PC-9 (cell line): Measurements from ENCODE around the gene MYO18A. TPM values are rescaled to one million over a fixed set of nuclear protein-coding genes. Genes with fewer than 3 reads are reported as not detected.

Experiments
- BruUV-seq: library from RNA; stranded (reverse); fragments of 400-500 nt; replicated peaks from 2 replicates; lab custom pipeline; 2021; lab: Mats Ljungman, UMichigan
- CTCF ChIA-PET: fragments of 300-600 bp; sonication (Branson Sonifier 250); formaldehyde crosslinking; loops from one replicate; lab custom pipeline; 2022; ENCODE audit warnings: antibody characterized with exemption; lab: Charles Lee
- POLR2A ChIA-PET: fragments of 300-600 bp; sonication (Branson Sonifier 250); formaldehyde crosslinking; loops from one replicate; lab custom pipeline; 2022; ENCODE audit warnings: antibody characterized with exemption; ENCODE audit not compliant: unreplicated experiment; lab: Charles Lee
- DNase-seq, 2 experiments: peaks; one replicate each; pipeline versions ENCODE4 v3.0.0 to v3.0.0-alpha.2; 2015 to 2022; ENCODE audit warnings: mixed read lengths in 1 of 2
- H2AFZ ChIP-seq: fragments of 200-600 bp; sonication (generic); 2 replicates; pipeline ENCODE4 v1.8.1; 2017; ENCODE audit warnings: antibody characterized with exemption
- H3F3A ChIP-seq: fragments of 200-600 bp; sonication (generic); 2 replicates; pipeline ENCODE4 v1.8.1; 2017; ENCODE audit warnings: antibody characterized with exemption, mild to moderate bottlenecking, low read depth; ENCODE audit not compliant: insufficient read depth
- H3K27ac ChIP-seq: fragments of 200-600 bp; sonication (generic); 2 replicates; pipeline ENCODE4 v1.6.1; 2016; ENCODE audit warnings: mixed run types
- H3K27me3 ChIP-seq: fragments of 200-600 bp; sonication (generic); 2 replicates; pipeline ENCODE4 v1.6.1; 2016; ENCODE audit warnings: low read depth, mixed run types; ENCODE audit not compliant: insufficient read depth
- H3K36me3 ChIP-seq: fragments of 200-600 bp; sonication (generic); 2 replicates; pipeline ENCODE4 v1.6.1; 2016; ENCODE audit warnings: low read depth, mixed run types
- H3K4me1 ChIP-seq: fragments of 200-600 bp; sonication (generic); replicated peaks from 2 replicates; pipeline ENCODE4 v1.6.1; 2016; ENCODE audit warnings: mixed run types; ENCODE audit not compliant: insufficient read depth
- H3K4me2 ChIP-seq: fragments of 200-600 bp; sonication (generic); 2 replicates; pipeline ENCODE4 v1.6.1; 2017; ENCODE audit warnings: mixed run types
- H3K4me3 ChIP-seq: fragments of 200-600 bp; sonication (generic); 2 replicates; pipeline ENCODE4 v1.6.1; 2016; ENCODE audit warnings: mixed run types
- H3K79me2 ChIP-seq: fragments of 200-600 bp; sonication (generic); 2 replicates; pipeline ENCODE4 v1.6.1; 2017; ENCODE audit warnings: low read depth, mixed run types
- H3K9me2 ChIP-seq: fragments of 200-600 bp; sonication (generic); 2 replicates; pipeline ENCODE4 v1.8.1; 2017; ENCODE audit warnings: mild to moderate bottlenecking; ENCODE audit not compliant: insufficient read depth
- H3K9me3 ChIP-seq: fragments of 200-600 bp; sonication (generic); 2 replicates; pipeline ENCODE4 v1.8.1; 2016; ENCODE audit warnings: low read depth; ENCODE audit not compliant: insufficient read depth
- H4K20me1 ChIP-seq: fragments of 200-600 bp; sonication (generic); 2 replicates; pipeline ENCODE4 v1.8.1; 2017; ENCODE audit not compliant: insufficient read depth
- EZH2 ChIP-seq: fragments of 200-600 bp; sonication (generic); IDR thresholded peaks from 2 replicates; pipeline ENCODE4 v1.8.0; 2017; ENCODE audit warnings: antibody characterized with exemption, low read depth
- intact Hi-C: fragments of 100-400 bp; cut with micrococcal nuclease; formaldehyde crosslinking; loops from one replicate; pipeline ENCODE4 v1.10.0; 2022; ENCODE audit not compliant: unreplicated experiment
- total RNA-seq: library from RNA; stranded (reverse); gene quantifications from 2 replicates; pipeline ENCODE4 v1.2.3, GENCODE V29; 2021
- TF ChIP-seq, protein P1 (sequence below): fragments of 200-600 bp; sonication (generic); conservative IDR thresholded peaks from 2 replicates; pipeline ENCODE4 v1.6.1; 2017; ENCODE audit warnings: mixed run types, antibody characterized with exemption, mild to moderate bottlenecking, moderate library complexity

Gene MYO18A
- total RNA-seq, 1 experiment from 2014 or later = 150 TPM

- Histone ChIP-seq H3K4me3 (peak overlapping the region; percentile 71), H3F3A (peaks cover 48% of the 10 kb centered on the region), H4K20me1 (no peaks in the 10 kb centered on the region), H3K4me2 (peak overlapping the region; percentile 78), H3K36me3 (no peaks in the 10 kb centered on the region), H3K9me2 (no peaks in the 10 kb centered on the region), H3K27ac (peak overlapping the region; percentile 10), H3K27me3 (no peaks in the 10 kb centered on the region), H2AFZ (peak overlapping the region; percentile 71), H3K9me3 (no peaks in the 10 kb centered on the region), H3K79me2 (peaks cover 27% of the 10 kb centered on the region), H3K4me1 (peaks cover 41% of the 10 kb centered on the region)
- BruUV-seq = no TSS peak
- POLR2A ChIA-PET = interaction anchor here (0.6 to 1.0 kb wide), 7 partner anchors 26 to 74 kb away, joined by 3 to 10 read pairs (median 5); no protein-coding TSS in a partner anchor
- intact Hi-C loops = no loop called here
- CTCF ChIA-PET = interaction anchor here (0.9 to 2.8 kb wide), 9 partner anchors 26 to 189 kb away, joined by 3 to 32 read pairs (median 9); no protein-coding TSS in a partner anchor
- TF ChIP-seq EZH2 = no peak
- TF ChIP-seq, protein P1, sequence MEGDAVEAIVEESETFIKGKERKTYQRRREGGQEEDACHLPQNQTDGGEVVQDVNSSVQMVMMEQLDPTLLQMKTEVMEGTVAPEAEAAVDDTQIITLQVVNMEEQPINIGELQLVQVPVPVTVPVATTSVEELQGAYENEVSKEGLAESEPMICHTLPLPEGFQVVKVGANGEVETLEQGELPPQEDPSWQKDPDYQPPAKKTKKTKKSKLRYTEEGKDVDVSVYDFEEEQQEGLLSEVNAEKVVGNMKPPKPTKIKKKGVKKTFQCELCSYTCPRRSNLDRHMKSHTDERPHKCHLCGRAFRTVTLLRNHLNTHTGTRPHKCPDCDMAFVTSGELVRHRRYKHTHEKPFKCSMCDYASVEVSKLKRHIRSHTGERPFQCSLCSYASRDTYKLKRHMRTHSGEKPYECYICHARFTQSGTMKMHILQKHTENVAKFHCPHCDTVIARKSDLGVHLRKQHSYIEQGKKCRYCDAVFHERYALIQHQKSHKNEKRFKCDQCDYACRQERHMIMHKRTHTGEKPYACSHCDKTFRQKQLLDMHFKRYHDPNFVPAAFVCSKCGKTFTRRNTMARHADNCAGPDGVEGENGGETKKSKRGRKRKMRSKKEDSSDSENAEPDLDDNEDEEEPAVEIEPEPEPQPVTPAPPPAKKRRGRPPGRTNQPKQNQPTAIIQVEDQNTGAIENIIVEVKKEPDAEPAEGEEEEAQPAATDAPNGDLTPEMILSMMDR = no peak
- DNase-seq = no peak
These were observed 576 bp upstream of the MYO18A start for GRCh38 chr17:29180788-29181160.

- POLR2A ChIA-PET = interaction anchor here (0.5 to 1.8 kb wide), 18 partner anchors 20 to 485 kb away, joined by 3 to 18 read pairs (median 5); partner anchors contain the start of gene NUFIP2
- H2AFZ ChIP-seq = peak overlapping the region; percentile 72; the same call in 1 of the 2 replicates
- peaks cover 55% of the 10 kb centered on the region for H3K4me1 ChIP-seq
- H3K9me2 ChIP-seq = no peaks in the 10 kb centered on the region
- intact Hi-C loops = loop anchor here (1.0 to 2.0 kb wide), 5 partner anchors 24 to 113 kb away; no protein-coding TSS in a partner anchor
- peak overlapping the region; percentile 71 for H3K4me3 ChIP-seq
- no peaks in the 10 kb centered on the region for H3K9me3 ChIP-seq
- peak; percentile 85 to 96 for DNase-seq
- peaks cover 48% of the 10 kb centered on the region for H3F3A ChIP-seq
- no peaks in the 10 kb centered on the region for H3K36me3 ChIP-seq
- no peaks in the 10 kb centered on the region for H3K27me3 ChIP-seq
- TF ChIP-seq EZH2 = no peak
- TF ChIP-seq, protein P1 = no peak
- peaks cover 41% of the 10 kb centered on the region for H3K79me2 ChIP-seq
- CTCF ChIA-PET = interaction anchor here (0.5 to 2.8 kb wide), 21 partner anchors 20 to 628 kb away, joined by 3 to 32 read pairs (median 6); no protein-coding TSS in a partner anchor
- no peaks in the 10 kb centered on the region for H4K20me1 ChIP-seq
- BruUV-seq = TSS peak; percentile 84
- H3K27ac ChIP-seq = peak overlapping the region; percentile 97
- peak overlapping the region; percentile 96 for H3K4me2 ChIP-seq
These were observed 765 bp downstream of the MYO18A start for GRCh38 chr17:29179232-29180033.

- peaks cover 47% of the 10 kb centered on the region for H3K79me2 ChIP-seq
- no peak overlapping the region for H2AFZ ChIP-seq
- H3K9me2 ChIP-seq = no peaks in the 10 kb centered on the region
- 0 out of 2 replicates have a peak, but pooled peaks cover 4% of the 10 kb centered on the region for H3K36me3 ChIP-seq
- peak in 1 of 2 experiments; percentile 79 for DNase-seq
- H3K4me2 ChIP-seq = peak overlapping the region; percentile 96
- no peaks in the 10 kb centered on the region for H4K20me1 ChIP-seq
- no peaks in the 10 kb centered on the region for H3K9me3 ChIP-seq
- TF ChIP-seq, protein P1 = no peak
- no peak for TF ChIP-seq EZH2
- ChIA-PET CTCF (interaction anchor here (0.6 to 2.8 kb wide), 10 partner anchors 24 to 629 kb away, joined by 4 to 20 read pairs (median 7); no protein-coding TSS in a partner anchor), POLR2A (interaction anchor here (0.5 to 1.8 kb wide), 16 partner anchors 19 to 413 kb away, joined by 3 to 18 read pairs (median 5); partner anchors contain the start of gene NUFIP2)
- intact Hi-C loops = loop anchor here (1.0 to 2.0 kb wide), 5 partner anchors 23 to 114 kb away; no protein-coding TSS in a partner anchor
- H3K27me3 ChIP-seq = no peaks in the 10 kb centered on the region
- peaks cover 55% of the 10 kb centered on the region for H3K4me1 ChIP-seq
- peak overlapping the region; percentile 97 for H3K27ac ChIP-seq
- H3K4me3 ChIP-seq = peak overlapping the region; percentile 71
- TSS peak; percentile 44 for BruUV-seq
- peaks cover 48% of the 10 kb centered on the region for H3F3A ChIP-seq
These were observed 1.4 kb downstream of the MYO18A start for GRCh38 chr17:29178750-29179231.
